Measurements from ENCODE around the gene PCDHB9.

The PCDHB9 gene

GRCh38 chr5:141236516-141237313 lies 49.8 kb downstream of the PCDHB9 start:
- DNase-seq (ENCODE audit: low spot score): no peak
